Activated naive CD8-positive, alpha-beta T cell treated with anti-CD3 and anti-CD28 coated beads, Interleukin-2, amount 10 ng/mL, durations not matched to agents 7 days and 5 days (primary cell): ENCODE results near the gene ITPRID1. TPM values are rescaled to one million over a fixed set of nuclear protein-coding genes. Genes with fewer than 3 reads are reported as not detected.

Experiments
- ATAC-seq: fragments of 150-1000 bp; cut with Tn5 transposase; one replicate; pipeline ENCODE4 v1.10.0; 2021; ENCODE audit warnings: low read depth, moderate library complexity
- POLR2A ChIA-PET: fragments of 350-600 bp; sonication (Branson Sonifier 250); formaldehyde crosslinking; loops from one replicate; lab custom pipeline; 2021; ENCODE audit warnings: antibody characterized with exemption; lab: Charles Lee
- DNase-seq: peaks from one replicate; pipeline ENCODE4 v3.0.0; 2021
- H3K27ac Mint-ChIP-seq: one replicate; pipeline ENCODE4 v1.8.0; 2022; ENCODE audit warnings: mild to moderate bottlenecking, mixed read lengths
- H3K27me3 Mint-ChIP-seq: one replicate; pipeline ENCODE4 v1.8.0; 2022; ENCODE audit warnings: mild to moderate bottlenecking, moderate library complexity, mixed read lengths
- H3K36me3 Mint-ChIP-seq: one replicate; pipeline ENCODE4 v1.8.0; 2021; ENCODE audit warnings: mild to moderate bottlenecking, mixed read lengths
- H3K4me1 Mint-ChIP-seq: one replicate; pipeline ENCODE4 v1.8.0; 2021; ENCODE audit warnings: mixed read lengths
- H3K4me3 Mint-ChIP-seq: one replicate; pipeline ENCODE4 v1.8.0; 2022; ENCODE audit warnings: mild to moderate bottlenecking, moderate library complexity, mixed read lengths
- H3K9me3 Mint-ChIP-seq: one replicate; pipeline ENCODE4 v1.8.0; 2021; ENCODE audit warnings: mixed read lengths
- total RNA-seq, 2 experiments: library from RNA; stranded (reverse); gene quantifications; one replicate each; pipeline ENCODE4 v1.2.3, GENCODE V29; 2021

Gene ITPRID1
- total RNA-seq, 2 experiments from 2014 or later = not detected

DNA sequence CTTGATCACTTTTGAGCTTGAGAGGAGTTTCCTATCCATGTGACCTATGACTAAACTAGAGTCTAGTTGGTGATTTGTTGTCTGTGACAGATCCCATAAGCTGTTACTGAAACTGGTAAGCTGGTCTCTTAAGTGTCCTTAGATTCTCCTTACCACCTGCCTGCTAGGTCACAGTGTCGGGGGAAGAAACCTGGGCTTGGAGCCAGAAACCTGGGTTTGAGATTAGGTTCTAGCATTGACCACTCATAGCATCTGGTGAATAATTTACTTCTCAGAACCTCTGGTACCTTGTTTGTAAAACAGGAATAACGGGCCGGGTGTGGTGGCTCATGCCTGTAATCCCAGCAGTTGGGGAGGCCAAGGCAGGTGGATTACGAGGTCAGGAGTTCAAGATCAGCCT lies 21.8 kb upstream of the ITPRID1 start:
- Mint-ChIP-seq H3K27ac (no peak overlapping the region), H3K36me3 (no peaks in the 10 kb centered on the region), H3K27me3 (no peaks in the 10 kb centered on the region), H3K4me1 (no peaks in the 10 kb centered on the region), H3K4me3 (no peak overlapping the region), H3K9me3 (peaks cover 2% of the 10 kb centered on the region)
- DNase-seq = no peak
- POLR2A ChIA-PET = no interaction called here
- no peak for ATAC-seq

DNA sequence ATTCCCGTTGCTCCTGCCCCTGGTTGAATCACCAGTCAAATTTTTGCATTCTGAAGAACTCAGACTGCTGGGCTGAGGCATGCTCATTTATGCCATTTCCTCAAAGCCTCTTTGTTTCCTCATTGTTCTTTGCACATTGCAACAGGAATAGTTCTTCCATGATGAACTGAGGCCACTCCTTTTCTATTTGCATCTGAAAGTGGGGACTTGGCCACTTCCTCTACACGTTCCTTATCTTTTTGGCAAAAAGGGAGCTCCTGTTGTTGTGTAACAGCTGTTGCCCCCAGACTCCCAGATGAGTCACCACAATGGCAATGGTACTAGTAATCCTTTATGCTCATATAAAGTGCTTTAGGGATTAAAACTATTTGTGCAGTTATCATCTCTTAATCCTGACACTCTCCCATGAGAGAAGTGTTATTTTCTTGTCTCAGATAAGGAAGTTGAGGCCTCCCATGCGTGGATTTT lies 20.1 kb upstream of the ITPRID1 start:
- no peaks in the 10 kb centered on the region for H3K4me1 Mint-ChIP-seq
- POLR2A ChIA-PET = no interaction called here
- H3K9me3 Mint-ChIP-seq = peaks cover 2% of the 10 kb centered on the region
- H3K4me3 Mint-ChIP-seq = no peak overlapping the region
- H3K27ac Mint-ChIP-seq = no peak overlapping the region
- DNase-seq (no peak), ATAC-seq (no peak)
- no peaks in the 10 kb centered on the region for H3K27me3 Mint-ChIP-seq
- H3K36me3 Mint-ChIP-seq = no peaks in the 10 kb centered on the region

DNA sequence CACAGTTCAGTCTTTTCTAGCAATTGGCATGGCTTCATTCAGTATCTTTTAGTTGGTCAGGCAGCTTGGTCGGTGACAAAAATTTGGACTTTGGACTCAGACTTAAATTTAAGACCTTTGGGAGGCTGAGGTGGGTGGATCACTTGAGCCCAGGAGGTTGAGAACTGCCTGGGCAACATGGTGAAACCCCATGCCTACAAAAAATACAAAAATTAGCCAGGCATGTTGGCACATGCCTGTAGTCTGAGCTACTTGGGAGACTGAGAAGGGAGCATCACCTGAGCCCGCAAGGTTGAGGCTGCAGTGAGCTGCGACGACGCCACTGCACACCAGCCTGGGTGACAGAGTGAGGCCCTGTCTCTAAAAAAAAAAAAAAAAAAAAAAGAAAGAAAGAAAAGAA lies 19.5 kb upstream of the ITPRID1 start:
- ATAC-seq (no peak), DNase-seq (no peak)
- POLR2A ChIA-PET = no interaction called here
- Mint-ChIP-seq H3K4me1 (no peaks in the 10 kb centered on the region), H3K36me3 (no peaks in the 10 kb centered on the region), H3K27ac (no peak overlapping the region), H3K4me3 (no peak overlapping the region), H3K9me3 (peaks cover 2% of the 10 kb centered on the region), H3K27me3 (no peaks in the 10 kb centered on the region)

DNA sequence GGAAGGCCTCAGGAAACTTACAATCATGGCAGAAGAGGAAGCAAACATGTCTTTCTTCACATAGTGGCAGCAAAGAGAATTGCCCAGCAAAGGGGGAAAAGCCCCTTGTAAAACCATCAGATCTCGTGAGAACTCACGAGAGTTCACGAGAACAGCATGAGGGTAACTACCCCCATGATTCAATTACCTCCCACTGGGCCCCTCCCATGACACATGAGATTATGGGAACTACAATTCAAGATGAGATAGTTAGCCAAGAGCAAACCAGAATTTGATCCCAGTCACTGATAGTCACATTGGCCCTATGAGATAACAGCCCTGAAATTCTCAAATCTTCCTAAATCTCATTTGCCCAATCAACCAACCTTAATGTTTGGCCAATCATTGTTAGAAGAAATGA lies 18.2 kb upstream of the ITPRID1 start:
- POLR2A ChIA-PET = no interaction called here
- Mint-ChIP-seq H3K27me3 (no peaks in the 10 kb centered on the region), H3K4me1 (no peaks in the 10 kb centered on the region), H3K9me3 (peaks cover 2% of the 10 kb centered on the region), H3K27ac (no peak overlapping the region), H3K4me3 (no peak overlapping the region), H3K36me3 (no peaks in the 10 kb centered on the region)
- ATAC-seq (no peak), DNase-seq (no peak)

DNA sequence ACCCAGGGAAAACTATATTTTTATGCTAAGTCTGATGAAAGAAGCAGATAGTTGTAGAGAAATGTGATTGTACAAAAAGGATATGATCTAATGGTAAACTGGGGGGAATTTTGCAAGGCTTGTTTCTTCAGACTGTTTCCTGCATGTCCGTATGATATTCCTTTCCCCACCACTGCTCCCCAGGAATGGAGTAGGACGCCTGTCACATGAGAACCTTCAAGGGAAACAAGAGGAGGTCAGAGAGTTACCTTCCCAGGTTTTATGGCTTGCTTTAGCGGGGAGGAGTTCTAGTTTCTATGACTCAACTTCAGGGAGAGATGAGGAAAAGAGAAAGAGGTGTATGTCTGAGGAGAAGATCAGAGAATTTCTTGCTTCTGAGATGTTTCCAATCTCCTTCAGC lies 16.4 kb upstream of the ITPRID1 start:
- ATAC-seq (no peak), DNase-seq (no peak)
- Mint-ChIP-seq H3K4me1 (no peaks in the 10 kb centered on the region), H3K9me3 (peaks cover 2% of the 10 kb centered on the region), H3K36me3 (no peaks in the 10 kb centered on the region), H3K27ac (no peak overlapping the region), H3K27me3 (no peaks in the 10 kb centered on the region), H3K4me3 (no peak overlapping the region)
- POLR2A ChIA-PET = no interaction called here

DNA sequence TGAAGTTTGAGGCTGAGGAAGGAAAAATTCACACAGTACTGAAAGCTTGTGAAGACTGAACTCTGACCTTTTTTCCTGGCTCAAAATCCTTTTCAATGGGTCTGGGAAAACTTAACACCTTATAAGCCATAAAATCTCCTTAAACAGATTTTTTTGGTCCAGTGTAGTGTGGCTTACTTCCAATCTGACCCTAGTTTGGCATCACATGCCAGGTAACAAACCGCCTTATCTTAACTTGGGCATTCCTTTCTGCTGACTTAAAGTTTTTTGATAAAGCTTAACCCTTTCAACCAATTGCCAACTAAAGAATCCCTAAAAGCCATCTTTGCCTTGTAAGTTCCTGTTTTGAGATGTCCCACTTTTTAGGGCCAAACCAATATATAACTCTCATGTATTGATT lies 13.2 kb upstream of the ITPRID1 start:
- no peak for ATAC-seq

DNA sequence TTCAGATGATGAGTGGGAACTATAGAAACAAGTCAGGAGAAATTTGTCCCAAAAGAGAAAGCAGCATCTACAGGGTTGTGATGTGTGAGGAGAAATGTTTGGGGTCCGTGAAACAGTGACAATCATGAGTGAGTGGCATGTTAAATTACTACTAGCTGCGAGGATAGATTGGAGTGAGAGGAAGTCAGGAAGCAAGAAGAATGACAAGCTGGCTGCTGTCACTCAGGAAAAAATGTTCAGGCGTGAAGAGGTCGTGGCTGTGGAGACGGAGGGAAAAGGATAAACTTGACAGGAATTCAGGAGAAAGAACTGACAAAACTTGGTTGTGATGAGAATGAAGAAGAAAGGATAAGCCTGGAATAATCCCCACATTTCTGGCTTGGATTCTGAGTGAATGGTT lies 5.1 kb upstream of the ITPRID1 start:
- no peak for ATAC-seq
- POLR2A ChIA-PET = no interaction called here
- no peak overlapping the region for H3K27ac Mint-ChIP-seq
- H3K9me3 Mint-ChIP-seq = peaks cover 8% of the 10 kb centered on the region
- no peak overlapping the region for H3K4me3 Mint-ChIP-seq
- no peaks in the 10 kb centered on the region for H3K36me3 Mint-ChIP-seq
- no peaks in the 10 kb centered on the region for H3K4me1 Mint-ChIP-seq
- no peak for DNase-seq
- H3K27me3 Mint-ChIP-seq = no peaks in the 10 kb centered on the region

More for the DNA sequence above, 13.2 kb upstream of the ITPRID1 start:
- POLR2A ChIA-PET = no interaction called here
- no peaks in the 10 kb centered on the region for H3K4me1 Mint-ChIP-seq
- H3K27ac Mint-ChIP-seq = no peak overlapping the region
- no peaks in the 10 kb centered on the region for H3K9me3 Mint-ChIP-seq
- DNase-seq = no peak
- H3K36me3 Mint-ChIP-seq = no peaks in the 10 kb centered on the region
- no peaks in the 10 kb centered on the region for H3K27me3 Mint-ChIP-seq
- H3K4me3 Mint-ChIP-seq = no peak overlapping the region

DNA sequence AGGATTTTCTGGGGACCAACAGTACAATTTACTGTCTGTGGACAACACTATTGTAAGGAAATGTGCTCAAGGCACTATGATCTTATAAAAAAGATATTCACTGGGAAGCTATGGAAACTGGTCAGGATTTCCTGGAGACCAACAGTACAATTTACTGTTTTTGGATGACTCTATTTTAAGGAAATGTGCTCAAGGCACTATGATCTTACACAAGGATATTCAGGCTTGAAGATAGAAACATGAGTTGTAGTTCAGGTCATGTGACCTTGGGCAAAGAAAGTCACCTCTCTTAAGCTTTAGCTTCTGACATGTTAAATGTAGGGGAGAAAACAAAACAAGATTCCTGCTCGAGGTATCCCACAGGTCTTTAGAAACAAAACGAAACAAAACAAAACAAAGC lies 1.7 kb upstream of the ITPRID1 start:
- ATAC-seq = no peak
- Mint-ChIP-seq H3K4me1 (no peaks in the 10 kb centered on the region), H3K9me3 (peaks cover 7% of the 10 kb centered on the region), H3K4me3 (no peak overlapping the region), H3K27ac (no peak overlapping the region), H3K36me3 (no peaks in the 10 kb centered on the region), H3K27me3 (no peaks in the 10 kb centered on the region)
- no peak for DNase-seq
- POLR2A ChIA-PET = no interaction called here

DNA sequence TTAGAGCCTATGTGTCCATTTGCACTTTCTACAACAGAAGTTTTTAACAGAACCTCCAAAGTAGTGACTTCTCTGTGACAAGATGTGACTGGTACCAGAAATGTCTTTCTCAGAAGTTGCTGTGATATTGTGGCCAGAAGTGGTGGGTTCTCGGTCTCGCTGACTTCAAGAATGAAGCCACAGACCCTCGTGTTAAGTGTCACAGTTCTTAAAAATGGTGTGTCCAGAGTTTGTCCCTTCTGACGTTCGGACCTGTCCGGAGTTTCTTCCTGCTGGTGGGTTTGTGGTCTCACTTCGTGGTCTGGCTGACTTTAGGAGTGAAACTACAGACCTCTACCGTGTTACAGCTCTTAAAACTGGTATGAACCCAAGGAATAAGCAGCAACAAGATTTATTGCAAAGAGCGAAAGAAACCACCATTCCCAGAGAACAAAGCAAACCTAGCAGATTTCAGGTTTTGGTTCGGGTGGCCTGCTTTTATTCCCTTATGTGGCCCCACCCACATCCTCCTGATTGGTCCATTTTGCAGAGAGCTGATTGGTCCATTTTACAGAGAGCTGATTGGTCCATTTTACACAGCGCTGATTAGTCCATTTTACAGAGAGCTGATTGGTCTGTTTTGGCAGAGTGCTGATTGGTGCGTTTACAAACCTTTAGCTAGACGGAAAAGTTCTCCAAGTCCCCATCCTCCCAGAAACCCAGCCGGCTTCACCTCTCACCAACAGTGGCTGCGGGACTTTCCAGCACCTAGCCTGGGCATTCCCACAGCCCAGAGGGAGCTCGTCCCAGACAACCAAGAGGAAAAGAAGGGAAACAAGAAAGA lies 3.0 kb downstream of the ITPRID1 start:
- Mint-ChIP-seq H3K4me1 (no peaks in the 10 kb centered on the region), H3K9me3 (peaks cover 1% of the 10 kb centered on the region), H3K27me3 (no peaks in the 10 kb centered on the region), H3K27ac (no peak overlapping the region), H3K4me3 (no peak overlapping the region), H3K36me3 (no peaks in the 10 kb centered on the region)
- POLR2A ChIA-PET = no interaction called here
- DNase-seq = no peak
- no peak for ATAC-seq

DNA sequence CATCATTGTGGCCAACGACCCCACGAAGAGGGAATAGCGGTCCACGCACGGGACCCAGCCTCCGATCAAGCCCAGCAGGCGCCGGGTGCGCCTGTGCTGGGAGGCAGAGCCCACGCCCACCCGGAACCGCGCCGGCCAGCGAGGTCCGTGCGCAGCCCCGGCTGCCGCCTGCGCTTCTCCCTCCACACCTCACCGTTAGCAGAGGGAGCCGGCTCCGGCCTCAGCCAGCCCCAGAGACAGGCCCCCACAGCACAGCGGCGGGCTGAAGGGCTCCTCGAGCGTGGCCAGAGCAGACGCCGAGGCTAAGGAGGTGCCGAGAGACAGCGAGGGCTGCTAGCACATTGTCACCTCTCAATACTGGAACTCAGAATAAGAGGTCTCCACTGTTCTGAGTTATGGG lies 3.6 kb downstream of the ITPRID1 start:
- POLR2A ChIA-PET = no interaction called here
- no peak for DNase-seq
- no peaks in the 10 kb centered on the region for H3K36me3 Mint-ChIP-seq
- peaks cover 1% of the 10 kb centered on the region for H3K9me3 Mint-ChIP-seq
- no peak overlapping the region for H3K27ac Mint-ChIP-seq
- no peaks in the 10 kb centered on the region for H3K4me1 Mint-ChIP-seq
- no peaks in the 10 kb centered on the region for H3K27me3 Mint-ChIP-seq
- H3K4me3 Mint-ChIP-seq = no peak overlapping the region
- ATAC-seq = no peak

DNA sequence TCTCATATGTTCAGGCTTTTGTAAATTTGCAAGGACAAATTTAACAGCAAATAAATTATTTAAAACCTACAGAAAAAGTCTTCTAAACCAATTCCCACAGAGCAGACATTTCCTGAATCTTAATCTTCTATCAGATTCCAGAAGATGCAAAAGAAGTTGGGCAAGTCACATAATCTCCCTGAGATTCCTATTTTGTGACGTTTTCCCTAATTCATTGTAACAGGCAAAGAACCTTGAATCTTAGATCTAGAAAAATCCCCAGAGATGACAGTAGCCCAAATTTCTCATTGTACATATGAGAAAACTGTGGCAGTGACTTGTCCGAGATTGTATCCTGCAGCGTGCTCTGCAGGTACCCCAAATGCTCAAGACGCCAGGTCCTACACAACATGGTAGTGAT lies 4.9 kb downstream of the ITPRID1 start:
- ATAC-seq (no peak), DNase-seq (no peak)
- Mint-ChIP-seq H3K36me3 (no peaks in the 10 kb centered on the region), H3K4me1 (no peaks in the 10 kb centered on the region), H3K27me3 (no peaks in the 10 kb centered on the region), H3K27ac (no peak overlapping the region), H3K9me3 (peaks cover 3% of the 10 kb centered on the region), H3K4me3 (no peak overlapping the region)
- POLR2A ChIA-PET = no interaction called here

DNA sequence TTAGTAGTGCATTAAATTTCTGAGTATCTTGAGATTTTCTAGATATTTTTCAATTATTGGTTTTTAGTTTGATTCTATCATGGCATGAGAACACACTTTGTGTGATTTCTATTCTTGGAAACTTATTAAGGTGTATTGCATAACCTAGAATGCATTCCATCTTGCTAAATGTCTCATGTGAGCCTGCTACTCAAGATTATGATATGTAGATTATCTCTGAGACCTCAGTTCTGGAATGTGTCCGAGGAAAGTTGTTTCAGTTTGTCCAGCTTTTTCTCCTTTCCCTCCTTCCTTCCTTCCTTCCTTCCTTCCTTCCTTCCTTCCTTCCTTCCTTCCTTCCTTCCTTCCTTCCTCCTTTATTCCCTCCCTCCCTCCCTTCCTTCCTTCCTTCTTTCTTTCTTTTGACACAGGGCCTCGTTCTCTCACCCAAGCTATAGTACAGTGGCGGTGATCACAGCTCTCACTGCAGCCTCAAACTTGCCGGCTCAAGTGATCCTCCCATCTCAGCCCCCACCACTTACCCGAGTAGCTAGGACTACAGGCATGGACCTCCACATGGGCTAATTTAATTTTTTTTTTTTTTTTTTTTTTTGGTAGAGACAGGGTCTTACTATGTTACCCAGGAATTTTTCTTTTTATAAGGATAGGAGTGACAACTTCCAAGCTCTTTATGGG lies 7.6 kb downstream of the ITPRID1 start:
- peaks cover 1% of the 10 kb centered on the region for H3K9me3 Mint-ChIP-seq
- no peaks in the 10 kb centered on the region for H3K36me3 Mint-ChIP-seq
- ATAC-seq (no peak), DNase-seq (no peak)
- H3K27me3 Mint-ChIP-seq = no peaks in the 10 kb centered on the region
- no peak overlapping the region for H3K27ac Mint-ChIP-seq
- POLR2A ChIA-PET = no interaction called here
- H3K4me3 Mint-ChIP-seq = no peak overlapping the region
- H3K4me1 Mint-ChIP-seq = no peaks in the 10 kb centered on the region

DNA sequence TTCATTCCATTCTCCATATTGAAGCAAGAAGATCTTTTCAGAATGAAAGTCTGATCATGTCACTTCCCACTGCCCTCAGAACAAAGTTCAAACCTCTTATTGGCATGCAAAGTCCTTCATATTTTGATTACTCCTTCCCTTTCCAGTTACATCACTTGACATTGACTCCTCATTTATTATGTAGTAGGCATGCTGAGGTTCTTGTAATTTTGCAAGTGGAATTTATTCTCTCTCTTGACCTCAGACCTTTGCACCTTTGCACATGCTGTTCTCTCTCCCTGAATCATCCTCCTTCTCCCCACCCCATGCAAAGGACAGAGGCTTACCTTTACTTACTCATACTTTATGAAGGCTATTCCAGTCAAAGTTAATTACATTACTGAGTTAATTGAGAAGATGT lies 13.0 kb downstream of the ITPRID1 start:
- Mint-ChIP-seq H3K36me3 (no peaks in the 10 kb centered on the region), H3K4me1 (no peaks in the 10 kb centered on the region), H3K27ac (no peak overlapping the region), H3K9me3 (peaks cover 1% of the 10 kb centered on the region), H3K27me3 (no peaks in the 10 kb centered on the region), H3K4me3 (no peak overlapping the region)
- ATAC-seq (no peak), DNase-seq (no peak)
- POLR2A ChIA-PET = no interaction called here

DNA sequence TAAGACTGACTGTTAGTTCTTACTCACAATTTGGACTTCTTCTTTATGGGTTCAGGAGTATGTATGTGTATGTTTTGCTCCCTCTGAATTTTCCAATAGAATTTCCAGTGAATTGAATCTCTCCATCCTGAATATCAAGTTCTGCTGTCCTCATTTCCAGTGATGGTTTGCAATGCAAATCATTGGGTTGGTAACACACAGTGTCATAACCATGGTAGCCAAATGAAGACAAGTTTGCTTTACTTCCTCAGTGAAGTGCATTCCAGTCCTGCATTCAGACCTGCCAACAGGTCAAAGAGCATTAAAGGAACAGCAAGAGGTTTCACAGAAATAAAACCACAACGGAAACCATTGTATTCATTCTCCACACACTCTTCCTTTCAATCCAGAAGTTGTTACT lies 15.2 kb downstream of the ITPRID1 start:
- no peaks in the 10 kb centered on the region for H3K4me1 Mint-ChIP-seq
- no peak overlapping the region for H3K4me3 Mint-ChIP-seq
- ATAC-seq = no peak

More for the DNA sequence above, 15.2 kb downstream of the ITPRID1 start:
- POLR2A ChIA-PET = no interaction called here
- Mint-ChIP-seq H3K27me3 (no peaks in the 10 kb centered on the region), H3K27ac (no peak overlapping the region), H3K9me3 (no peaks in the 10 kb centered on the region), H3K36me3 (no peaks in the 10 kb centered on the region)
- DNase-seq = no peak
